Activated CD8-positive, alpha-beta memory T cell treated with anti-CD3 and anti-CD28 coated beads, Interleukin-2, amount 50 U/mL, for 48 hours (primary cell): Measurements from ENCODE around the gene LONP1.

Experiments used
- DNase-seq: peaks from one replicate; pipeline ENCODE4 v3.0.0-alpha.2; 2020

LONP1 gene

GRCh38 chr19:5677136-5677535 is 42.8 kb downstream of the LONP1 start:
- no peak for DNase-seq

DNA sequence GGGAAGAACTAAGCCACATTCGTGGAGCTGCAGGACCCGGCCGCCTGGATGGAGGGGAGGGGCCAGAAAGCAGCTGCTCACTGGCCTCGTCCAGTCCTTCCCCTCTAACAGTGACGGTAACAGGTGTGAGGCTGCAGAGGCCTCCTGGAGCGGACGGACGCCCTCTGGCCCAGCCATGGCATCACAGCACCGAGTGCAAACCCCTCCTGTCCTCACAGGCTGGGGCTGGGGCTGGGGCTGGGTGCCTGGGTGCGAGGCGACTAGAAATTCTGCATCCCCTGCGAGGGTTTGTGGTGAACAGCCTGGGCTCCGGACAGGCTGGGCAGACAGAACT is 43.2 kb downstream of the LONP1 start:
- DNase-seq = no peak

- DNase-seq = no peak
These were observed 43.7 kb downstream of the LONP1 start for GRCh38 chr19:5676105-5676771.

DNA sequence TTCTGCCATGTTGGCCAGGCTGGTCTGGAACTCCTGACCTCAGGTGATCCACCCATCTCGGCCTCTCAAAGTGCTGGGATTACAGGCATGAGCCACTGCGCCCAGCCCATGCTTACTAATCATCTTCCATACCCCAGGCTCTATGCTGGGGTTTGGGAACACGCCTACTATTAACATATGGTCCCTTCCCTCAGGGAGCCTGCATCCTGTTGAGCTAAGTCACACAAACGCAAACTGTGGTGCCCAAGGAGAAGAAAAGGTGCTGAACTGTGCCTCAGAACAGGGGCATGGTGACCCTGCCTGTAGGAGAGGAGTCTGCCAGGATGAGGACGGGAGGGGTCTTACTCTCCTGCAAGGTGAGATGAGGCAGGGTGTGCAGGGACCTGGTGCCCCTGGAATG is 45.2 kb downstream of the LONP1 start:
- DNase-seq = no peak

DNA sequence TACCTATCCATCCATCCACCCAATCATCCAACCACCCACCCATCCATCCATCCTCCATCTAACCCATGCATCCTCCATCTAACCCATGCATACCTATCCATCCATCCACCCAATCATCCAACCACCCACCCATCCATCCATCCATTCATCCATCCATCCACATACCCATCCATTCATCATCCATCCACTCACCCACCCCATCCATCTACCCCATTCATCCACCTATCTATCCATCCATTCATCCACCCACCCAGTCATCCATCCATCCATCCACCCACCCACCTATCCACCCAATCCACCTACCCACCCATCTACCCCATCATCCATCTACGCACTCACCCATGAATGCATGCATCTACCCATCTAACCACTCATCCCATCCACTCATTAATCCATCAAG is 46.2 kb downstream of the LONP1 start:
- DNase-seq = no peak

DNA sequence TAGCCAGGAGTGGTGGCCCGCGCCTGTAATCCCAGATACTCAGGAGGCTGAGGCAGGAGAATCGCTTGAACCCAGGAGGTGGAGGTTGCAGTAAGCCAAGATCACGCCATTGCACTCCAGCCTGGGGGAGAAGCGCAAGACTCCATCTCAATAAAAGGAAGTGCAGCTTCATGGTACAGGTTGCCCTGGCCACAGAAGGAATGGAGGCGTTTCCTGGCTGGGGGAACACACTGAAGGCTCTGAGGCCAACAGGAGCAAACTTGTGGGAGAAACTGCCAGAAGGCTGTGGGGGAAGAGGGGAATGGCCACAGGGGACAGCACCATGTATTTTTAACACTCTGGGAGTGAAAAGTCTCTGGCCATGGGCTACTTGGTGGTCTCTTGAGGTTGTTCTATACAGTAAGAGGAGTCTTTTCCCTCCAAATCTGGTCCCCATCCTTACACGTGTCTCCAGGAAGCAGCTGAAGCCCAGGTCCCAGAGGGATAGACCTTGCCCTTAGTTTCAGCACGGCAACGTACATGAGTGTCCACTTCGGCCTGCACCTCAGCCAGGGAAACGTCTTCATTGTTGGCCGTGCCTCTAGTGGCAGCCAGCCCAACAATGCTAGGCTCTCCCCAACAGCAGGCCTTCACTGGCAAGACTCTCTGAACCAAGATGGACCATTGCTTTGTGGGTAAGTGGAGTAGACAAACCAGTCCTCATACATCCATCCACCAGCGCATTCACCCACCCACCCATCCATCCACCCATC is 47.1 kb downstream of the LONP1 start:
- DNase-seq = no peak

- no peak for DNase-seq
These were observed 48.3 kb downstream of the LONP1 start for GRCh38 chr19:5671600-5671999.

GRCh38 chr19:5669212-5669611 is 50.7 kb downstream of the LONP1 start:
- DNase-seq = no peak

DNA sequence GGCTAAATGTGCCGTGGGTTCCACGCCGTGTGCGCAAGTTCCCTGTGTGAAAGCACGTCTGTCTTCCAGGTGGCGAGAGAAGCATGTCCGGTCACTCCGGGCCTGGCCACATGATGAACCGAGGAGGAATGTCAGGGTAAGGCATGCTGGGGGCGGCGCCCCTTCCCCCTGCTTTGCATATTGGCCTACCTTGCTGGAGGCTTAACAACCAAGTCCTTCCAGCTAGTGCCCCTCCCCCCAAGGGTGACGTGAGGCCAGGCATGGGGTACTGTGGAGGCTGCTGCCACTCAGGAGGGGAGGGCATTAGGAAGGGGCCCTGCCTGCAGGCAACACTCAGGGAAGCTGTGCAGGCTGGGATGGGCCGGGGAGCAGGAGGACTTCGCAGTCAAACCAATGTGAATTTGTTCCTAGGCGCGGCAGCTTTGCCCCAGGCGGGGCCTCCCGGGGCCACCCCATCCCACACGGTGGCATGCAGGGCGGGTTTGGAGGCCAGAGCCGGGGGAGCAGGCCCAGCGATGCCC is 52.1 kb downstream of the LONP1 start:
- DNase-seq = no peak

DNA sequence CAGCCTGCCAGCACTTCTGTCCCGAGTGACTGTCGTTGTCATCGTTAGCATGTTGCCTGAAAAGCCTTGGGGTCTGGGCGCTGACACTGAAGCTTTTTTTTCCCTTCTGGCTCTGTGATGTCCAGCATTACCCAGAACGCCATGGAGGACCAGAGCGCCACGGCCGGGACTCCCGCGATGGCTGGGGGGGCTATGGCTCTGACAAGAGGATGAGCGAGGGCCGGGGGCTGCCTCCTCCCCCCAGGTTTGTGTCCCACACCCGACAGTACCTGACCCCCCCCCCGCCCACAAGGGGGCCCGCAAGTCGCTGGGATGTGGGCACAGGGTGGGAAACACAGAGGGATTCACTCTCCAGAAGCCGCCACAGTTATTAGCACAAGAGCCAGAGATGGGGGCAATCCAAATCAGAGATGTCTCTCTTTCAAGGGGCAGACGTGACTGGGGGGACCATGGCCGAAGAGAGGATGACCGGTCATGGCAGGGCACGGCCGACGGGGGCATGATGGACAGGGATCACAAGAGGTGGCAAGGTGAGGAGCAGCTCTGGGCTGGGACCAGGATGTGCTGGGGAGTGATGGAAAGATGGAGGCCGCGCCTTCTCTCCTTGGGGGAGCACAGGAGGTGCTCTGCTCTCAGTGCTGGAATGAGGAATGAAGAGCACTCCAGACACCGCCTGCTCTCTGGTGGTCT is 52.9 kb downstream of the LONP1 start:
- no peak for DNase-seq

DNA sequence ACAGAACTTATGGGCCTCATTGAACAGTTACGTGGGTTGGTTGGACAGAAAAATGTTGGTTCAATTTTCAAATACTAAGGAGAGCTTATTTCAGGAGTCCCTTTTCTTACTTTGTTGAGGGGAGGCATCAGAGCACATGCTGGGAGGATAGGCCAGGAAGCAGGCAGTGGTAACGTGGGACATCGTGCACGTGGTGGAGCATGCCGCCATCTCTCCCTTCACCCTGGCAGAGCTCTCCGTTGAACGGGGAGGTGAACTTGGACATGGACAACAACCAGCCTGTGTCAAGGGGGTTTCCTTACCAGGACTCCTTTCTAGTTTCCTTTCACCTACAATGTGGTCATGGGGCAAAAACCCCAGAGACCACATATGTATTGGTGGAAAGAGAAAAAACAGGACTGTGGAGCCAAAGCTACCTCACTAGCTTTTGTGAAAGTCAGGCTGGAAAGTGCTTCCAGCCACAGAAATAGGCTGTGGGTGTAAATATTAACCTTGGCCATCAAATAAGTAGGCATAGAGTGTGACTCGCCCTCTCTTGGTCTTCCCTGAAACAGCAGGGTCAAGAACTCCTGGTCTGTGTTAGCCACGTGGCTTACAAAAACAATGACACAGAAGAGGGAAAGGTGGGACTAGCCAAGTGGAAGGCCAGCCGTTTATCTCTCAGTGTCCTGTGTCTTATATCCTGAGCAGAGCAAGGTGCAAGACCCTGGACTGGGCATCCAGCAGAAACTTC is 54.0 kb downstream of the LONP1 start:
- no peak for DNase-seq

DNA sequence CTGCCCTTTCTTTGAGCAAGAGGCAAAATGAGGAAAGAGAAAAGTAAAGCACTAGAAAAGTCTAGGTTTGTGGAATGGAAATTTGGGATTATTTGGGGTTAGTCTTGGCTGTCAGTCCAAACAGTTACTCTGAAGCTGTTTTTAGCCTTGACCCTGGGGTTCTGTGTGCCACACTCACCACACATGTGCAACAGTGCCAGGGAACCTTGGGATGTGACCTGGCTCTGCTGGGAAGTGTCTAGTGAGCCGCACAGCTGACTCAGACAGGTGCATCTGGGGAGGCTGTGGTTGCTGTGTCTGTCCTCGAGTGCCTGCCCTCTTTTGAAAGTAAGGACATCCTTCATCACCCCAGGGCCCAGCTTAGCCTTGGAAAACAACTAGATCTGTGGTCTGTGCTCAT is 55.4 kb downstream of the LONP1 start:
- DNase-seq = no peak

DNA sequence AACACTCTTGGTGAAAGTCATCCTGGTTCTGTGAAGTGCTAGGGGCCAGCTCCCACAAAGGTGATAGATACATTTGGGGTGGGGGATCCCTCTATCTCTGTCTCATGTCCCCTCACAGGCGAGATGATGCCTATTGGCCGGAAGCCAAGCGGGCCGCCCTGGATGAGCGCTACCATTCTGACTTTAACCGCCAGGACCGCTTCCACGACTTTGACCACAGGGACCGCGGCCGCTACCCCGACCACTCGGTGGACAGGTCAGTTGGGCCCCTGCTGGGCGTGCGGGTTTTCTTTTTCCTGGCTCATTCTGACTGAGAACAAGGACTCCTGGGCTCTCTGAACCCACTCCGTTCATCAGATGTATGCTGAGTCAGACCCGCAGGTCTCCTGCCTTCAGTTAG is 56.0 kb downstream of the LONP1 start:
- DNase-seq = no peak

GRCh38 chr19:5661483-5661882 is 58.5 kb downstream of the LONP1 start:
- DNase-seq = no peak

GRCh38 chr19:5655412-5655811 is 64.5 kb downstream of the LONP1 start:
- DNase-seq = no peak

GRCh38 chr19:5654931-5655330 is 65.0 kb downstream of the LONP1 start:
- DNase-seq = no peak

DNA sequence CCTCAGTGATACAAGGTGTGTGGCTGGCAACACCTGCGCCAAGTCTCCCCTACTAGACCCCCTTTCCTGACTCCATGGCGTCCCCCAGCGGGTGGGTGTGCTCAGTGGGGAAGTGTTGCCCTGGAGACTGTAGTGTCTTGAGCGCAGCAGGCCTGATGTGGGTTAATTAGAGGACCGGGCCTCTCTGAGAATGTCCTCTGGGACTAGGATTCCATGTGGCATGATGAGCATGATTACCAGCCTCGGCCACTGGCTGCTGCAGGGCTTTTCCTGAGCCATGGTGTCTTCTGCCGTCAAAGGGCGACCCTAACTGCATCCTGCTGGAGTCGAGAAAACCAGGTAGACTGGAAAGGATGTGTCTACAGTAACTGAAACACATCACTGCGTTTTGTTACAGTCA is 67.7 kb downstream of the LONP1 start:
- DNase-seq = no peak

DNA sequence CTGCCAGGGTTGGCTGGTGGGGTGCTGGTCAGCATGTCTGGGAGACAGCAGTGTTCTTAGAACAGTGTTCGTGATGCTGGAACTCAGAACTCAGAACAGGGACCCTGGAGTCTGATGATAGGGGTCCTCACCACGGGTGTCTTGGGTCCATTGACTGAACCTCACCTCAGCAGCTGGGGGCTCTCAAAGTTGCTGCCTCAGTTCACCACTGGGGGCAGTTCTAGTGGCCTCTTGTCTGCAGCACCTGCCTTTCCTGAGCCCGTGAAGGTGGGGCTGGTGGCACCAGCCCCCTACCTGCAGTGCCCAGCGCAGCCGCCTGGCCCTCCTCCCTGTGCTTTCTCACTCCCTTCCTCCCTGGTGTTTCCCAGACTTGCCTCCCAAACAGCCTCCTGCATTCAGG is 68.6 kb downstream of the LONP1 start:
- DNase-seq = no peak

- no peak for DNase-seq
These were observed 71.5 kb downstream of the LONP1 start for GRCh38 chr19:5648464-5648863.

- DNase-seq = no peak
These were observed 73.2 kb downstream of the LONP1 start for GRCh38 chr19:5646703-5647102.

- DNase-seq = no peak
These were observed 74.5 kb downstream of the LONP1 start for GRCh38 chr19:5645409-5645808.

DNA sequence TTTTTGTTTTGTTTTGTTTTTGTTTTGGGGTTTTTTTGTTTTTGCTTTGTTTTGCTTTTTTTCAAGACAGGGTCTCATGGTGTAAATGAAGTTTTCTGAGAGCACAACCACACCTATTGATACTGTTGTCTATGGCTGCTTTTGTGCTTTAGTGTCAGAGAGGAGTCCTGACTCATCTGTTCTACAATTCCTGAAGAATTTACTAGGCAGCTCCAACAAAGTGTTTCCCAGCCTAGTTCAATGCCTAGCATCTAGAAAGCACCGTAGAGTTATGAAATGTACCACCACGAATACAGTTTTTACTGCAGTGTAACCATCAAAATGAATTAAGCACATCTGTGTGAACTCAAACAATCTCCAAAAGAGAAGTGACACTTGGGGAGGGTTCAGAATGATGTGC is 75.9 kb downstream of the LONP1 start:
- no peak for DNase-seq

GRCh38 chr19:5643060-5643459 is 76.9 kb downstream of the LONP1 start:
- DNase-seq = no peak
